Measurements from ENCODE around the gene CCDC192.

Gene CCDC192

GRCh38 chr5:127878174-127878750 is 175.1 kb downstream of the CCDC192 start:
- DNase-seq (ENCODE audit: low read depth in 3 of 3), result no peak

DNA sequence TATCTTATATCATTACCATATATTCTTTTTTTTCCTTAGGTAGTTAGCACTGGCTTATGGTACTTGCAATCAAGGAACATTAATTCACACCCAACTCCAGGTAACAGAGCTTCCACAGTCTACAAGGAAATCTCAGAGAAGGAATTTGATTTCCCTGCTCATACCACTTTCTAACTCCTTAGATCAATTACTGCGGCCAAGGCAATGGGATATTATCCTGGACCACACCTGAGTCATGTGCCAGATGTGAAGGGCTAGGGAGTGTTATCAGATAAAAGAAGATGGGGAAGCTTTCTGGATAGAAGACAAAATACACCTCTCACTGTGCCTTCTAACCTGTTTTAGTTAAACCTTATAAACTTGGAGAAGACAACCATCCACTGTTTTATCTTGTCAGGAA is 181.2 kb downstream of the CCDC192 start:
- no peak for DNase-seq (ENCODE audit: low read depth in 3 of 3)

DNA sequence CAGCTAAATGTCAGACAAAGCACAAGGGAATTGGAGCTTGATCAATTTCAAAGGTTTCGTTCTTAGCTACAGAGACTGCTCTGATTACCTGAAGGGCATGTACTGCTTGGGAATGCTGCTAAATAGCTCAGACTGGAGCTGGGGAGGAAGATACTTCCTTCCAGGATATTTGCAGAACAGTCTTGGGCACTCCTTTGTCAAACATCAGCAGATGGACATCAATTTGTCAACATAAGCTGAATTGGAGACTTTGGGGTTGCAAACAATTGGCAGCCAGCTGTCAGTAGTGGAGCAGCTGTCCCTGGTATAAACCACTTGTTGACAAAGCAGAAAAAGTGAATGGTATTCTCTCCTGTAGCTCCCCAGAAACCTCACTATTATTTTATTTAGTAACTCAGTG is 182.0 kb downstream of the CCDC192 start:
- no peak for DNase-seq (ENCODE audit: low read depth in 3 of 3)

DNA sequence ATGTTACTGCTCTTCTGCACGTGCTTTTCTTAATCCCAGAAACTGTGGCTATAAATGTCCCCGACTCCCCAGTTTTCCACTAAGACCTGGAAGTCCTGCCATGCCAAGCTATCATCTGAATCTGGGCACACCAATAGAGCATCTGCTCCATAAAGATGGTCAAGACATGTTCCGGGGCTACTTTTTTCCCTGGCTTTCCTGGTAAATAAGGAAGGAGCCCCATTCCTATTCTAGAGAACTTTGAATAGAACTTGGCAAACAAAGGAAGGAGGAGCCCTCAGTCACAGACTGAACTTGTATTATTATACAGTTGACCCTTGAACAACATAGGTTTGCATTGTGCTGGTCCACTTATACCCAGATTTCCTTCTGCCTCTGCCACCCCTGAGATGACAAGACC is 182.9 kb downstream of the CCDC192 start:
- no peak for DNase-seq (ENCODE audit: low read depth in 3 of 3)

DNA sequence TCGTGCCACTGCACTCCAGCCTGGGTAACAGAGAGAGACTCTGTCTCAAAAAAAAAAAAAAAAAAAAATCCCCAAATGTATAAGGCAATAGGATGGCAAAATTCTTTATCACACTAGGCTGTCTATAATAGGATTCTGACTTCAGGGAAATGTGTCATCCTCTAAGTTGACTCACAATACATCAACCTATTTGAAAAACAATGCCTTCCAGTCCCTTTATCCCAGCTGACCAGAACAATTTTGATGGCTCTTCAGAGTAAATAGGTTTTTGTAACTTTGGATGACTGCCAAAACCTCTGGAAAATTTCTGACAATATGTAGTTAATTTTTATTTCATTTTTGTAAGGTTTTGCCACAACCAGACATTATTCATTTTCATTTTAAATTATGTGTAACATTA is 184.1 kb downstream of the CCDC192 start:
- DNase-seq (ENCODE audit: low read depth in 3 of 3), result no peak

DNA sequence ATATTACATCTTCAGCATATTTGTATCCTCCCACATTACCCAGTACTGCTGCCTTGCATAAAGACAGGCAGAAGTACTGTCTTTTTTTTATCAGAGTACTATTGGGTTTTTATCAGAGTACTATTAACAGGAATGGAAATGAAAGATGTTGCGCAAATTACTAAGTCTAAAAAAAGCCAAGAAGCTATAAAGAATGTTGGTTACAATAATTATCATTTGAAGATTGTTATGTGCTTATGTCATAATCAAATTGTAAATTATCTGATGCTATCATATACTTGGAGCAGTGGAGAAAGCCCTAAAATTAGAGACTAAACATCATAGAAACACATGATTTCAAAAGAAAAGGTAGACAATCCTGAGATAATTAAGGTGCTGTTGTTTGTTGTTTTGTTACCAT is 188.8 kb downstream of the CCDC192 start:
- DNase-seq (ENCODE audit: low read depth in 3 of 3), result no peak

- DNase-seq (ENCODE audit: low read depth in 3 of 3), result no peak
Measured at GRCh38 chr5:127892467-127893207, 189.4 kb downstream of the CCDC192 start.

DNA sequence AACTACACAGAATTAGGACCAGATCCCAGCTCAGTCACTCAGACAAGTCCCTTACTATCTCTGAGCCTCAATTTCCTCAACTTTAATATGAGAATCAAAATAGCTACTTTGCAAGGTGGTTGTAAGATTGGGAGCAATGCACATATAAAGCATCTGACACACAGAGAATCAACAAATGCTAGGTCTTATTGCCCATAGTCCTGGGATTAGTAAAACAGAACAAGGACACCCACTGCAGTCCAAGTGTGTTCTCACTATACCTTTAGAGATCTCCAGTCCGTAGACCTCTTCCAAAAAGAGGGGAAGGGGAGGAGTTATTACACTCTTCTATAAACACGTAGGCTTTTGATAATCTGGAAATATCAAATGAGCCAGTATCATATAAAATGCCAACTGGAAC is 190.0 kb downstream of the CCDC192 start:
- DNase-seq (ENCODE audit: low read depth in 3 of 3), result no peak

- DNase-seq (ENCODE audit: low read depth in 3 of 3), result no peak
Measured at GRCh38 chr5:127894461-127894860, 191.3 kb downstream of the CCDC192 start.

- no peak for DNase-seq (ENCODE audit: low read depth in 3 of 3)
Measured at GRCh38 chr5:127898551-127899213, 195.5 kb downstream of the CCDC192 start.

DNA sequence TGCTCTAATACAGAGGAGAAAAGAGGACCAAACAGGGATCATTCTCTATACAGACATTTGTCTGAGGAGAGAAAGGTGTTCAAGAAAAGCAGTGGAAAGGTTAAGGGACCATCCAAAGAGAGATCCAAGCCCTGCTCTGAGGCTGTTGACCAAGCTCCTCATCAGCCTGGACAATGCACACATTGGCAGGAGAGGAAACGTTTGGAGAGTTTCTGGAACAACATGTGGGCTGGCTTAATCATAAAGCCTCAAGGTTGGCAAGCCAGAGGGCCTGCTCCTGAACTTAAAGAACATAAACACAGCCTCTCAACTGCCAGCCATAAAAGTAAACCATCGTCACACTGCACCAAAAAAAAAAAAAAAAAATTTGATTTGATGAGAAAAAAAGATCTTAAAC is 196.0 kb downstream of the CCDC192 start:
- DNase-seq (ENCODE audit: low read depth in 3 of 3), result no peak

DNA sequence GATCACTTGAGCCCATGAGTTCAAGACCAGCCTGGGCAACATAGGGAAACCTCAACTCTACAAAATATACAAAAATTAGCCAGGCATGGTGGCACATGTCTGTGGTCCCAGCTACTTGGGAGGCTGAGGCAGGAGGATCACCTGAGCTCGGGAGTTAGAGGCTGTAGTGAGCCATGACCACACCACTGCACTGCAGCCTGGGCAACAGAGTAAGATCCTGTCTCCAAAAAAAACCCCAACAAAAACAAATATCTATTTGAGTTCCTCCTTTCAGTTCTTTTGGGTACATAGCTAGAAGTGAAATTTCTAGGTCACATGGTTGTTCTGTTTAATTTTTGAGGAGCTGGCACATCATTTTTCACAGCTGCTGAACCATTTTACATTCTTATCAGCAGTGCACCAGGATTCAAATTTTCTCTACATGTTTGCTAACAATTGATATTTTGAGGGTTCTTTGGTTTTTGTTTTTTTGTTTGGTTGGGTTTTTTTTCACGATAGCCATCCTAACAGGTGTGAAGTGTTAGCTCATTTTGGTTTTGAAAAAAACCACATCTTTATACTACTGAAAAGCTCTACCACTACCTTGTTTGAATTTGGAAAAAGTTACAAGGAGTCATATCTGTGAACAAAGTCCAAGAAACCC is 203.5 kb downstream of the CCDC192 start:
- DNase-seq (ENCODE audit: low read depth in 3 of 3), result no peak

DNA sequence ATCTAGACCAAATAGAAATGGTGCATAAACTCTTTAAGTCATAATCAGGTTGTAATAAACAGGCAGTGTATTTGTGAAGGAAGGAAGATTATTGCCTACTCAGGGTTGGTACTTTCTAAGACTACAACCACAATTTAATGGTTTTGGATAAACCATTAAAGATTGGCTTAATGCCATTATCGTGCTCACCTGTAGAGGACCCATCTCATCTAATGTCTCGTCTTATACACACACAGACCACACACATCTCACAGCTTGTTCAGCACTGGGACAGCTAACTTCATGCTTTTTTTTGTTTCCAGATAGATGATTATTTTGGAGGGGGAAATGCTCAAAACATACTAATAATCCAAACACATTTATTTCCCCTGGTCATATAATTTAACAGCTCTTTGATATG is 204.7 kb downstream of the CCDC192 start:
- DNase-seq (ENCODE audit: low read depth in 3 of 3), result no peak

GRCh38 chr5:127909066-127909465 is 205.9 kb downstream of the CCDC192 start:
- DNase-seq (ENCODE audit: low read depth in 3 of 3), result no peak

- no peak for DNase-seq (ENCODE audit: low read depth in 3 of 3)
Measured at GRCh38 chr5:127909821-127910220, 206.6 kb downstream of the CCDC192 start.

- no peak for DNase-seq (ENCODE audit: low read depth in 3 of 3)
Measured at GRCh38 chr5:127910307-127910956, 207.2 kb downstream of the CCDC192 start.

DNA sequence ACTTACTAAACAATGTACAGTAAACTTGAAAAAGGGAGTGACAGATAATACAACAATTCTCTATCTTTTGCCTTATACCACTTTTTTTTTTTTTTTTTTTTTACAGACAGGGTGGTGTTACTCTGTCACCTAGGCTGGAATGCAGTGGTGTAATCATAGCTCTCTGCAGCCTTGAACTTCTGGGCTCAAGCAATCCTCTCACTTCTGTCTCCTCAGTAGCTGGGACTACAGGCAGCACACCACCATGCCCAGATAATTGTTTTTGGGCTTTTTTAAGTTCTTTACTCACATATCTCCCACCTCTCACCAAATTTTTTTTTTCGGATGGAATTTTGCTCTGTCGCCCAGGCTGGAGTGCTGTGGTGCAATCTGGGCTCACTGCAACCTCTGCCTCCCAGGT is 208.4 kb downstream of the CCDC192 start:
- no peak for DNase-seq (ENCODE audit: low read depth in 3 of 3)

DNA sequence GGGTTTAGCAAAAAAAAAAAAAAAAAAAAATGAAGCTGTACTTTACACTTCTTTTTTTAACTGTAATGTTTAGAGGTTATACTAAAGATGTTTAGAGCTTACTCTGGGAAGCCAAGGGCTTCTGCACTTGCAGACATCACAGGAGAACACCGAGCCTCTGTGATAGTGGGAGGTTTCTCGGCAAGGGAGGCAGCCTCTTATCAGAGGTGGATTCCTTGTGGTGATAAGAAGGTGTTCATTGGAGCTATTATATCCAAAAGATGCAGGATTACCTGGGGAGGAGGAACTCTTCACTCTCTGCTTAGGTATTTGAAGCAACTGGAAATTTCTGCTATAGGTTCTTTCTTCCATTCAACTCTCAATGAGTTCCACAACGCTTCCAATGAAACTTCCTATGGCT is 209.2 kb downstream of the CCDC192 start:
- DNase-seq (ENCODE audit: low read depth in 3 of 3), result no peak

- no peak for DNase-seq (ENCODE audit: low read depth in 3 of 3)
Measured at GRCh38 chr5:127916885-127917573, 213.8 kb downstream of the CCDC192 start.

DNA sequence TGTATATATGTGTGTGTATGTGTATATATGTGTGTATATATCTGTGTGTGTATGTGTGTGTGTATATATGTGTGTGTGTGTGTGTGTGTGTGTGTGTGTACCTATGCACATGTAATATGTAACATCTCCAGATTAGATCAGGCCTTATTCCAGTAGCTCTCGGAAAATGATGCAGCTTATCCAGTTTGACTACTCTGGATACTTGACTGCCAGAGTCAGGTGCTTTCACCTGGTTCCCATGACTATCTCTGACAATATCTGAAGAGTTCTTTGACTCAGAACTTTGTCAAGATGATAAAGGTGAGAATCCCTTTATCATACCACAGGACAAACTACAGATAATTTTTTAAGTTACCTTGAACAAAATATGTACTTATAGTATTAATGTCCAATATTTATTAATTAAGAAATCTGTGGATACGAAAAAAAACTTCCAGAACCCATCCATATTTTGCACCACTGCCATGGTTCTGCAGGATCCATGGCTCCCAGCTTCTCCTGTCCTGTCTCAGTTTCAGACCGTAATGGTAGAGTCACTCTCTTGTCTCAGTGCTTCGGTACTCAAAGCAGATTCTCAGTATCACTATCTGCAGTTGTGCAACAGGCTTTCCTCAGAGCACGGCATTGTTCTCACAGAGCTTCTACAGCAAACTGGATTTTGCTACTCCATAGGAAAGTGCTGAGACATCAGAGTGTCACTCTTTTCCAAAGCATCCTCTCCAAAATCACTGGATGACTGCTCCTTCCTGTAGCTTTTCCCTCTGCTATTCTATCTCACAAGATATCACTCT is 216.0 kb downstream of the CCDC192 start:
- DNase-seq (ENCODE audit: low read depth in 3 of 3), result no peak

DNA sequence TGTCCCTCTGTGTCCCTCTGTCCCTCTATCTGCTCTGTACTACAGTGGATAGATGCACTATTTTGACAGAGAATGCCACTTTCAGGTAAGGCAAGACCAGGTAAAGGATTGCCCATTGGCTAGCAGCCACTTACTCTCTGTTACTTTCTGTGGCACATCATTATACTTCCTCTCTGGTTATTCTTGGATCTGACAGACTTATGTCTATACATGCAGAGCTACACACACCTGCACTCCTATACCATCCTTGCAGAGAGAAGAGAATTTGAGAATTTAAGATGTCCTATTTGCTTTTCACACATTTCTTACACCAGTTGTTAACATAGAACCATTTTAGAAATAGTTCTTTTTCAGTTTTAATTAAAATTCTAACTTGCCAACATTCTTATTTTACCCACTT is 216.6 kb downstream of the CCDC192 start:
- DNase-seq (ENCODE audit: low read depth in 3 of 3), result no peak
